GM18502 (cell line): Measurements from ENCODE around the gene SLC5A4.
"Not testable (repeated sequence)": the region's sequence is repeated elsewhere in the genome, so short reads cannot be mapped to it uniquely, and the experiment has no call there.

Experiments
- ATAC-seq: cut with Tn5 transposase; IDR thresholded peaks from one replicate; pipeline ENCODE4 v1.9.1; 2021; ENCODE audit warnings: mild to moderate bottlenecking; ENCODE audit not compliant: unreplicated experiment, poor library complexity

Gene SLC5A4

GRCh38 chr22:32202539-32203180, 52.5 kb downstream of the SLC5A4 start:
- no peak for ATAC-seq

GRCh38 chr22:32202161-32202538, 53.0 kb downstream of the SLC5A4 start:
- no peak for ATAC-seq

GRCh38 chr22:32200752-32201151, 54.4 kb downstream of the SLC5A4 start:
- no peak for ATAC-seq

GRCh38 chr22:32199961-32200360, 55.2 kb downstream of the SLC5A4 start:
- no peak for ATAC-seq

- no peak for ATAC-seq
These were observed 55.8 kb downstream of the SLC5A4 start for GRCh38 chr22:32199341-32199740.

GRCh38 chr22:32197553-32198226, 57.5 kb downstream of the SLC5A4 start:
- not testable (repeated sequence) for ATAC-seq

- not testable (repeated sequence) for ATAC-seq
These were observed 59.2 kb downstream of the SLC5A4 start for GRCh38 chr22:32195900-32196299.

- not testable (repeated sequence) for ATAC-seq
These were observed 61.8 kb downstream of the SLC5A4 start for GRCh38 chr22:32193346-32193745.

- ATAC-seq: not testable (repeated sequence)
These were observed 64.1 kb downstream of the SLC5A4 start for GRCh38 chr22:32191021-32191420.

GRCh38 chr22:32185821-32186220, 69.3 kb downstream of the SLC5A4 start:
- ATAC-seq: no peak

GRCh38 chr22:32183625-32184024, 71.5 kb downstream of the SLC5A4 start:
- no peak for ATAC-seq

- ATAC-seq: no peak
These were observed 74.1 kb downstream of the SLC5A4 start for GRCh38 chr22:32181043-32181442.

GRCh38 chr22:32177221-32177765, 77.9 kb downstream of the SLC5A4 start:
- no peak for ATAC-seq

- no peak for ATAC-seq
These were observed 79.2 kb downstream of the SLC5A4 start for GRCh38 chr22:32175683-32176644.

GRCh38 chr22:32175115-32175514, 80.0 kb downstream of the SLC5A4 start:
- ATAC-seq: no peak
